T47D (cell line): ENCODE results near the gene TEPSIN.

Experiments used
- DNase-seq, 2 experiments: peaks; one replicate each; pipeline versions ENCODE4 v3.0.0 to v3.0.0-alpha.2; 2011 to 2012; ENCODE audit warnings: low read depth in 1 of 2, low spot score in 1 of 2
- JUND ChIP-seq: IDR thresholded peaks from 2 replicates; pipeline ENCODE4 v1.6.1; 2012; ENCODE audit warnings: low read depth
- in situ Hi-C: cut with HindIII; loops from 2 replicates; pipeline ENCODE4 v1.10.0; 2016; ENCODE audit warnings: low sequenced_read_pairs, low pct_unique_long_range_greater_than_20kb

TEPSIN gene

DNA sequence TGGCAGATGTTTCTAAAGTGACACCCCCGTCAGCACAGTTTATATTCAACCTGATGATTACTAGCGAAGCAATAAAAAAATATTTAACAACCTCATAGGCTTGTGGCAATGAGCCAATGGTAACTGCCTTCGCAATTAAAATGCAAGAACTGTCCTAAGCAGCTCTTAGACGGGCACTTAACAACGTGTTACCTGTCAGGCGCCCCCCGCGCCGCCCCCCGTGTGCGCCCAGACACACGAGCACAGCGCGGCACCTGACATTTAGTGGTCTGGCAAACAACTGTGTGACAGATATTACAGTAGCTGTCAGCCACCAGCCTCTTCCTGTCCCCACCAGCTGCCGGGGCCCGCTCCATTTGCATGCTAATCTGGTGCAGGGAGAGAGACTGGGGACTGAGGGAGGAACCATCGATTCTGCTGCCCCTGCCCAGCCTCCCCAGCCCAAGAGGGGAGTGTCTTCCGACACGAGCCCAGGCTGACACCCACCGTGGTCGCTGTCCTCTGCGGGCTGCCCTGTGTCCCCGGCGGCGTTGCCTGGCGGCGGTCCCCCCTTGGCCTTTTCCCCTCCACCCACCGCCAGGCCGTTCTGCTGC, 12.9 kb upstream of the TEPSIN start:
- in situ Hi-C loops, result no loop called here
- TF ChIP-seq JUND, result no peak
- DNase-seq, result no peak

GRCh38 chr17:81251094-81251708, 12.3 kb upstream of the TEPSIN start:
- DNase-seq, result no peak
- in situ Hi-C loops, result no loop called here
- TF ChIP-seq JUND, result no peak

GRCh38 chr17:81250286-81251093, 11.6 kb upstream of the TEPSIN start:
- in situ Hi-C loops, result no loop called here
- TF ChIP-seq JUND, result no peak
- DNase-seq, result no peak

DNA sequence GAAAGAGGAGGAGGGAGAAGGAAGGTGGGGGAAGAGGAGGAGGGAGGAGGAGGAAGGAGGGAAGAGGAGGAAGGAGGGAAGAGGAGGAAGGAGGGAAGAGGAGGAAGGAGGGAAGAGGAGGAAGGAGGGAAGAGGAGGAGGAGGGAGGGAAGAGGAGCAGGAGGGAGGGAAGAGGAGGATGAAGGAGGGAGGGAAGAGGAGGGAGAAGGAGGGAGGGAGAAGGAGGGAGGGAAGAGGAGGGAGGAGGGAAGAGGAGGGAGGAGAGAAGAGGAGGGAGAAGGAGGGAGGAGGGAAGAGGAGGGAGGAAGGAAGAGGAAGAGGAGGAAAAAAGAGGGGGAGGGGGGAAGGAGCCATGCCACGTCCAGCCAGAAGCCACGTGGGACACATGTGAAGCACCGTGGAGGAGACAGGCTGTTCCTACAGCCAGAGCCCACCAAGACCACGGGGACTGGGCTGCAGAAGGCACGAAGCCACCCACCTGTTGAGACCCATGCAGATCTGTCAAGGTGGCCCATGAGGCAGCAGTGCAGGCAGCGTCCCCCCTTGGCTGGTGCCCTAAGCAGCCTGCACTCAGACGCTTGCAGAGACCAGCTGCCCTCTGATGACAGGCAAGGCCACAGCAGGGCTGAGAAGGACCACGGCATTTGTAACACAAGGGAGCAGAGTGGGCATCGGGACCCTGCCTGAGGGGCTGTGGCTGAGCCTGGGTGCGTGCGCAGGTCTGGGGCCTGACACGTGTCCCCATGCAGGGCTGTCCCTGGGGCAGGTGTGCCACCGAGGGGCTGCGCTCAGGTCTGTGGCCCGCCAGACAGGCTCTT, 10.6 kb upstream of the TEPSIN start:
- peak in 1 of 2 experiments; percentile 42 for DNase-seq
- in situ Hi-C loops, result no loop called here

GRCh38 chr17:81248649-81249048, 9.8 kb upstream of the TEPSIN start:
- in situ Hi-C loops, result no loop called here
- TF ChIP-seq JUND, result no peak
- no peak for DNase-seq

More for the DNA sequence above, 10.6 kb upstream of the TEPSIN start:
- no peak for TF ChIP-seq JUND

DNA sequence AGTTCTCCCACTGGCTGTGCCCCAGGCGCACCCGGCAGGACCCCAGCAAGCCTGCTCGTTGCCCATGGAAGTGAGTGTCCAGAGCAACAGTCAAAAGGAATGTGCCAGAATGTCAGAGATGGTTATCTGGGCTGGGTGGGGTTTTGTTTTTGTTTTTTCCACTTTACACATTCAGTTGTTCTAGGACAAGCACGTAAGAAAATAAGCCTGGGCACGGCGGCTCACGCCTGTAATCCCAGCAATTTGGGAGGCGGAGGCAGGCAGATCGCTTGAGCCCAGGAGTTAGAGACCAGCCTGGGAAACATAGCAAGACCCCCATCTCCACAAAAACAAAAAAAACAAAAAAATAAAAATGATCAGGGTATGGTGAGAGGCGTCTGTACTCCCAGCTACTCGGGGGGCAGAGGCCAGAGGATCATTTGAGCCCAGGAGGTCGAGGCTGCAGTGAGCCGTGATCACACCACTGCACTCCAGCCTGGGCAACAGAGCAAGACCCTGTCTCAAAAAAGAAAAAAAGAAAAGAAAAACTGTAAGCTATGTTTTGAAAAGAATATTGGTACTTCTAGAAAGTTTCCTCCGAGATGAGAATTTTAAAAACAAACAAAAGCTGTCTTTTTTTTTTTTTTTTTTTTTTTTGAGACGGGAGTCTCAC, 8.6 kb upstream of the TEPSIN start:
- in situ Hi-C loops, result no loop called here
- no peak for TF ChIP-seq JUND
- no peak for DNase-seq

- TF ChIP-seq JUND, result no peak
- DNase-seq, result no peak
- in situ Hi-C loops, result no loop called here
Observed at GRCh38 chr17:81246679-81247338, 8.0 kb upstream of the TEPSIN start.

- DNase-seq, result no peak
- in situ Hi-C loops, result no loop called here
- no peak for TF ChIP-seq JUND
Observed at GRCh38 chr17:81246343-81246670, 7.5 kb upstream of the TEPSIN start.

DNA sequence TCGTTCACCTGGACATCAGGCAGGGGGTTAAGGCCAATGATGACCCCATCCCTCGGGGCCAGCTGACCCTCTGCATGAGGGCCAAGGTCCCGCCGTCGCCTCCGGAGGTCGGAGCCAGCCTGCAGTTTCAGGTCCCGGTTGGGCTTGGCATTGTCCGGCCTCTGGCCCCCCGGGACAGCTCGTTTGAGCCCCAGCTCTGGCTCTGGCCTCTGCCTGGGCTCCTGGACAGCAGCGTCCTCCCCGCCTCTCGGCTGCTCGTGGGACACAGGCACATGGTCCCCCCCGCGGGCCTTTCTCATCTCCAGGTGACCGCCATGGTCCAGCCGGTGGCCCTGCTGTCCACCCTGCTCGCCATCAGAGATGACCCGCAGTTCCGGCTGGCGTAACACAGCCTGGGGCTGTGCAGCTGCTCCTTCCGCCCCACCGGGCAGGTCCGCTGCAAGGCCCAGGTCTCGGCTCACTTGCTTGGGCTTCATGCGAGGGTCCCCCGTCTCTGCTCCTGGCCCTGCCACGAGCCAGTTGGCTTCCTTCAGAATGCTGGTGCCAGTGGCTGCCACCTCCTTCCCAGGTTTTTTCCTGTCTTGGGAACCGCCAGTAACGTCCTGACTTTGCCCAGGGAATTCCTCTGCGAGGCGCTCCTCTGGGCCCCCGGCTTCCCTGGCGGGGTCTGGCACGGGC, 6.9 kb upstream of the TEPSIN start:
- no peak for DNase-seq
- no peak for TF ChIP-seq JUND
- in situ Hi-C loops, result no loop called here

GRCh38 chr17:81245024-81245664, 6.3 kb upstream of the TEPSIN start:
- no peak for TF ChIP-seq JUND
- in situ Hi-C loops, result no loop called here
- DNase-seq, result no peak
